Spinal cord (tissue), 10 donors: ENCODE data around the gene FUBP1. TPM values are rescaled to one million over a fixed set of nuclear protein-coding genes. Genes with fewer than 3 reads are reported as not detected.
A peak's percentile ranks its signal among the peaks of the same experiment; 100 is the strongest.
"Not testable (repeated sequence)": the region's sequence is repeated elsewhere in the genome, so short reads cannot be mapped to it uniquely, and the experiment has no call there.

Source experiments
- DNase-seq, 6 donors: peaks; one replicate each; pipeline versions ENCODE4 v3.0.0 to v3.0.0-alpha.2; 2013 to 2015; ENCODE audit warnings: low spot score in 6 of 6, low read depth in 4 of 6
- H3K27ac ChIP-seq: one replicate; pipeline ENCODE4 v1.5.1; 2013; ENCODE audit warnings: low read depth, low read length, control low read depth
- H3K27me3 ChIP-seq: one replicate; pipeline ENCODE4 v1.6.1; 2013; ENCODE audit warnings: low read length; ENCODE audit not compliant: control insufficient read depth, insufficient read depth
- H3K36me3 ChIP-seq: one replicate; pipeline ENCODE4 v1.6.1; 2013; ENCODE audit warnings: low read length; ENCODE audit not compliant: control insufficient read depth, insufficient read depth
- H3K4me1 ChIP-seq: one replicate; pipeline ENCODE4 v1.6.1; 2013; ENCODE audit warnings: low read length; ENCODE audit not compliant: control insufficient read depth, insufficient read depth
- H3K4me3 ChIP-seq: one replicate; pipeline ENCODE4 v1.5.1; 2013; ENCODE audit warnings: low read depth, low read length, control low read depth
- H3K9me3 ChIP-seq: one replicate; pipeline ENCODE4 v1.6.1; 2013; ENCODE audit warnings: low read length; ENCODE audit not compliant: control insufficient read depth, insufficient read depth
- WGBS: methylation state at CpG from one replicate; pipeline ENCODE4 v1.1.5; 2013; ENCODE audit warnings: missing lambda C conversion rate; ENCODE audit not compliant: insufficient coverage; 5-methylcytosine and 5-hydroxymethylcytosine counted together
- polyA plus RNA-seq, 2 donors: library from polyadenylated mRNA; unstranded; fragments of 120-200 nt; gene quantifications; one replicate each; pipeline ENCODE4 v1.2.1, GENCODE V29; 2013; ENCODE audit not compliant: insufficient read length in 2 of 2
- total RNA-seq, 2 donors: library from RNA; depleted of rRNA in 1 of 2; stranded (reverse); fragments of 120-200 nt in 1 of 2; fragments of >200 nt in 1 of 2; gene quantifications; one replicate each; pipeline versions ENCODE4 v1.2.3 to v1.2.4, GENCODE V29; 2013 to 2014
- donor health status: healthy.

Gene FUBP1
- total and polyA plus RNA-seq, 4 donors, result 163 to 246 (median 210) TPM

GRCh38 chr1:77991638-77992037 lies 12.8 kb upstream of the FUBP1 start:
- H3K27me3 ChIP-seq, result no peaks in the 10 kb centered on the region
- no peak overlapping the region for H3K27ac ChIP-seq
- no peaks in the 10 kb centered on the region for H3K9me3 ChIP-seq
- H3K4me1 ChIP-seq, result no peaks in the 10 kb centered on the region
- no peak overlapping the region for H3K4me3 ChIP-seq
- DNase-seq, result no peak
- H3K36me3 ChIP-seq, result peaks cover 2% of the 10 kb centered on the region

- no peak for DNase-seq
- Histone ChIP-seq H3K27me3 (no peaks in the 10 kb centered on the region), H3K4me1 (no peaks in the 10 kb centered on the region), H3K36me3 (peaks cover 2% of the 10 kb centered on the region), H3K4me3 (no peak overlapping the region), H3K27ac (no peak overlapping the region), H3K9me3 (no peaks in the 10 kb centered on the region)
- WGBS, result no CpG with 5 or more reads among the region's 3 CpGs
These were observed 11.8 kb upstream of the FUBP1 start for GRCh38 chr1:77990629-77991204.

GRCh38 chr1:77989744-77990143 lies 10.9 kb upstream of the FUBP1 start:
- Histone ChIP-seq H3K4me1 (no peaks in the 10 kb centered on the region), H3K27ac (no peak overlapping the region), H3K27me3 (no peaks in the 10 kb centered on the region), H3K4me3 (no peak overlapping the region), H3K9me3 (no peaks in the 10 kb centered on the region), H3K36me3 (no peaks in the 10 kb centered on the region)
- WGBS, result no CpG with 5 or more reads among the region's 2 CpGs
- DNase-seq, result no peak

- Histone ChIP-seq H3K9me3 (no peaks in the 10 kb centered on the region), H3K27ac (no peak overlapping the region), H3K36me3 (no peaks in the 10 kb centered on the region), H3K27me3 (no peaks in the 10 kb centered on the region), H3K4me3 (no peak overlapping the region), H3K4me1 (no peaks in the 10 kb centered on the region)
- no peak for DNase-seq
- WGBS, result 100% methylated on average over 1 of the region's 2 CpGs
These were observed 9.0 kb upstream of the FUBP1 start for GRCh38 chr1:77987919-77988318.

- H3K4me3 ChIP-seq, result no peak overlapping the region
- no peaks in the 10 kb centered on the region for H3K36me3 ChIP-seq
- no peaks in the 10 kb centered on the region for H3K27me3 ChIP-seq
- no peak for DNase-seq
- no peak overlapping the region for H3K27ac ChIP-seq
- no peaks in the 10 kb centered on the region for H3K9me3 ChIP-seq
- no peaks in the 10 kb centered on the region for H3K4me1 ChIP-seq
These were observed 7.9 kb upstream of the FUBP1 start for GRCh38 chr1:77986810-77987209.

- DNase-seq, result no peak
- Histone ChIP-seq H3K27me3 (no peaks in the 10 kb centered on the region), H3K4me1 (peaks cover 9% of the 10 kb centered on the region), H3K27ac (no peak overlapping the region), H3K36me3 (no peaks in the 10 kb centered on the region), H3K4me3 (no peak overlapping the region), H3K9me3 (no peaks in the 10 kb centered on the region)
- no CpG with 5 or more reads among the region's 4 CpGs for WGBS
These were observed 5.8 kb upstream of the FUBP1 start for GRCh38 chr1:77984629-77985028.

- no peak overlapping the region for H3K4me3 ChIP-seq
- no peaks in the 10 kb centered on the region for H3K27me3 ChIP-seq
- peak in 1 of 6 donors; percentile 2 for DNase-seq
- no peaks in the 10 kb centered on the region for H3K36me3 ChIP-seq
- H3K27ac ChIP-seq, result no peak overlapping the region
- no peaks in the 10 kb centered on the region for H3K9me3 ChIP-seq
- H3K4me1 ChIP-seq, result peaks cover 9% of the 10 kb centered on the region
These were observed 5.1 kb upstream of the FUBP1 start for GRCh38 chr1:77983997-77984355.

GRCh38 chr1:77983352-77983996 lies 4.6 kb upstream of the FUBP1 start:
- not testable (repeated sequence) for H3K36me3 ChIP-seq, H3K9me3 ChIP-seq, H3K4me3 ChIP-seq, DNase-seq, H3K27me3 ChIP-seq, H3K27ac ChIP-seq, H3K4me1 ChIP-seq
- 90% methylated on average over 3 of the region's 8 CpGs for WGBS

- WGBS, result 0% methylated on average over 31 of the region's 34 CpGs
- H3K4me3 ChIP-seq, result peak overlapping the region; percentile 99
- H3K27me3 ChIP-seq, result no peaks in the 10 kb centered on the region
- H3K27ac ChIP-seq, result peak overlapping the region; percentile 100
- H3K36me3 ChIP-seq, result peaks cover 3% of the 10 kb centered on the region
- no peaks in the 10 kb centered on the region for H3K9me3 ChIP-seq
- DNase-seq, result peak; percentile 59 to 92 (median 77)
- peaks cover 21% of the 10 kb centered on the region for H3K4me1 ChIP-seq
These were observed 441 bp downstream of the FUBP1 start for GRCh38 chr1:77978293-77978968.

- Histone ChIP-seq H3K27me3 (no peaks in the 10 kb centered on the region), H3K4me3 (peak overlapping the region; percentile 99), H3K27ac (peak overlapping the region; percentile 100), H3K4me1 (peaks cover 21% of the 10 kb centered on the region), H3K36me3 (peaks cover 3% of the 10 kb centered on the region), H3K9me3 (no peaks in the 10 kb centered on the region)
- no peak for DNase-seq
- WGBS, result 0% methylated on average over 3 of the region's 5 CpGs
These were observed 931 bp downstream of the FUBP1 start for GRCh38 chr1:77977989-77978292.
